Renal pelvis (tissue), 4 donors: ENCODE results near the gene JAM3. TPM values are rescaled to one million over a fixed set of nuclear protein-coding genes. Genes with fewer than 3 reads are reported as not detected.

ENCODE experiments used
- DNase-seq: peaks from one replicate; pipeline ENCODE4 v3.0.0-alpha.2; 2013
- polyA plus RNA-seq, 3 donors: library from polyadenylated mRNA; unstranded; fragments of 120-200 nt; gene quantifications; one replicate each; pipeline ENCODE4 v1.2.1, GENCODE V29; 2013; ENCODE audit not compliant: insufficient read length in 3 of 3

The JAM3 gene
- polyA plus RNA-seq, 3 donors, result 52.9 to 58.2 (median 54.7) TPM

GRCh38 chr11:134140961-134141490, 72.2 kb downstream of the JAM3 start:
- DNase-seq, result no peak

- no peak for DNase-seq
Observed at GRCh38 chr11:134142536-134142935, 73.7 kb downstream of the JAM3 start.

GRCh38 chr11:134143801-134144200, 74.9 kb downstream of the JAM3 start:
- no peak for DNase-seq

GRCh38 chr11:134144744-134145143, 75.9 kb downstream of the JAM3 start:
- DNase-seq, result no peak

GRCh38 chr11:134145715-134146114, 76.8 kb downstream of the JAM3 start:
- no peak for DNase-seq

- no peak for DNase-seq
Observed at GRCh38 chr11:134146598-134146997, 77.7 kb downstream of the JAM3 start.

GRCh38 chr11:134149371-134149770, 80.5 kb downstream of the JAM3 start:
- DNase-seq, result no peak

GRCh38 chr11:134150195-134150903, 81.5 kb downstream of the JAM3 start:
- no peak for DNase-seq

- no peak for DNase-seq
Observed at GRCh38 chr11:134151083-134151747, 82.3 kb downstream of the JAM3 start.

- DNase-seq, result no peak
Observed at GRCh38 chr11:134152696-134153095, 83.8 kb downstream of the JAM3 start.

- no peak for DNase-seq
Observed at GRCh38 chr11:134153147-134153905, 84.5 kb downstream of the JAM3 start.

GRCh38 chr11:134154441-134154840, 85.6 kb downstream of the JAM3 start:
- DNase-seq, result no peak

GRCh38 chr11:134155456-134155855, 86.6 kb downstream of the JAM3 start:
- DNase-seq, result no peak

- DNase-seq, result no peak
Observed at GRCh38 chr11:134155946-134156865, 87.3 kb downstream of the JAM3 start.

GRCh38 chr11:134157451-134157850, 88.6 kb downstream of the JAM3 start:
- DNase-seq, result no peak

- no peak for DNase-seq
Observed at GRCh38 chr11:134158023-134158422, 89.2 kb downstream of the JAM3 start.

GRCh38 chr11:134159652-134160051, 90.8 kb downstream of the JAM3 start:
- no peak for DNase-seq

GRCh38 chr11:134164490-134165370, 95.9 kb downstream of the JAM3 start:
- DNase-seq, result no peak

- DNase-seq, result no peak
Observed at GRCh38 chr11:134170177-134170918, 101.5 kb downstream of the JAM3 start.

GRCh38 chr11:134170919-134171281, 102.0 kb downstream of the JAM3 start:
- no peak for DNase-seq
